HepG2 (cell line): ENCODE data around the gene ENDOG. TPM values are rescaled to one million over a fixed set of nuclear protein-coding genes. Genes with fewer than 3 reads are reported as not detected.

ENCODE experiments used
- FOSL1 ChIP-seq: sonication (generic); formaldehyde crosslinking; IDR thresholded peaks from 2 replicates; pipeline ENCODE4 v1.9.0; 2021; ENCODE audit warnings: missing genetic modification reagents, borderline replicate concordance
- HDAC2 ChIP-seq: sonication (generic); formaldehyde crosslinking; IDR thresholded peaks from 2 replicates; pipeline ENCODE4 v1.4.0; 2020; ENCODE audit warnings: missing genetic modification reagents
- MTA3 ChIP-seq: sonication (generic); formaldehyde crosslinking; IDR thresholded peaks from 2 replicates; pipeline ENCODE4 v1.4.0; 2020; ENCODE audit warnings: missing genetic modification reagents
- RARG ChIP-seq: sonication (generic); formaldehyde crosslinking; IDR thresholded peaks from 2 replicates; pipeline ENCODE4 v1.4.0; 2020; ENCODE audit warnings: low read depth, mild to moderate bottlenecking, missing genetic modification reagents
- SATB2 ChIP-seq: sonication (generic); formaldehyde crosslinking; IDR thresholded peaks from 2 replicates; pipeline ENCODE4 v1.5.0; 2020; ENCODE audit warnings: missing genetic modification reagents
- ZC3H13 ChIP-seq: sonication (generic); formaldehyde crosslinking; IDR thresholded peaks from 2 replicates; pipeline ENCODE4 v1.8.1; 2023; ENCODE audit warnings: mild to moderate bottlenecking, missing genetic modification reagents, moderate library complexity
- ZFP90 ChIP-seq: sonication (generic); formaldehyde crosslinking; IDR thresholded peaks from 2 replicates; pipeline ENCODE4 v1.8.0; 2022; ENCODE audit warnings: missing genetic modification reagents, mild to moderate bottlenecking, inconsistent platforms, borderline replicate concordance
- ZFYVE20 ChIP-seq: sonication (generic); formaldehyde crosslinking; IDR thresholded peaks from 2 replicates; pipeline ENCODE4 v1.8.0; 2023; ENCODE audit warnings: low read depth, mild to moderate bottlenecking, moderate library complexity, missing genetic modification reagents, borderline replicate concordance
- ZNF205 ChIP-seq: IDR thresholded peaks from 2 replicates; pipeline ENCODE4 v1.6.1; 2018; ENCODE audit warnings: missing biosample characterization, missing genetic modification reagents
- ZNF232 ChIP-seq: sonication (generic); formaldehyde crosslinking; IDR thresholded peaks from 2 replicates; pipeline ENCODE4 v1.4.0; 2020; ENCODE audit warnings: missing genetic modification reagents, borderline replicate concordance
- ZNF256 ChIP-seq: sonication (generic); formaldehyde crosslinking; conservative IDR thresholded peaks from 2 replicates; pipeline ENCODE4 v1.4.0; 2020; ENCODE audit warnings: missing genetic modification reagents
- ZNF263 ChIP-seq: sonication (generic); formaldehyde crosslinking; IDR thresholded peaks from 2 replicates; pipeline ENCODE4 v1.4.0; 2020; ENCODE audit warnings: missing genetic modification reagents
- ZNF264 ChIP-seq: sonication (generic); formaldehyde crosslinking; IDR thresholded peaks from 2 replicates; pipeline ENCODE4 v1.4.0; 2020; ENCODE audit warnings: missing genetic modification reagents
- ZNF343 ChIP-seq: sonication (generic); formaldehyde crosslinking; IDR thresholded peaks from 2 replicates; pipeline ENCODE4 v1.4.0; 2020; ENCODE audit warnings: mild to moderate bottlenecking, missing genetic modification reagents
- polyA plus RNA-seq, 8 experiments: library from polyadenylated mRNA; depleted of rRNA in 3 of 8; stranded (reverse) in 7 of 8; unstranded in 1 of 8; fragments of >200 nt; fragmentation: Illumina TruSeq in 4 of 8; extraction: Trizol in 4 of 8; gene quantifications; 2 replicates each; pipeline versions ENCODE4 v1.2.1 to v1.2.3, GENCODE V29; 2011 to 2016; ENCODE audit warnings: low read depth in 4 of 8, missing spikeins in 1 of 8, mixed read lengths in 1 of 8; ENCODE audit not compliant: insufficient read depth in 1 of 8
- total RNA-seq, 5 experiments: library from RNA; depleted of rRNA; stranded (reverse); fragments of >200 nt; fragmentation: Illumina TruSeq; extraction: Trizol; gene quantifications; 2 replicates each; pipeline ENCODE4 v1.2.3, GENCODE V29; 2016; ENCODE audit warnings: low read depth in 1 of 5
- TF ChIP-seq, protein P1 (sequence below): sonication (generic); formaldehyde crosslinking; IDR thresholded peaks from 2 replicates; pipeline ENCODE4 v1.4.0; 2020; ENCODE audit warnings: missing genetic modification reagents, borderline replicate concordance
- TF ChIP-seq, protein P2 (sequence below): sonication (generic); formaldehyde crosslinking; conservative IDR thresholded peaks from 2 replicates; pipeline ENCODE4 v1.8.0; 2022; ENCODE audit warnings: low read depth, missing genetic modification reagents
- TF ChIP-seq, protein P3 (sequence below): IDR thresholded peaks from 2 replicates; pipeline ENCODE4 v1.6.1; 2016; ENCODE audit warnings: missing biosample characterization, missing genetic modification reagents, low read depth
- TF ChIP-seq, protein P4 (sequence below), 2 experiments: sonication (generic) in 1 of 2; formaldehyde crosslinking in 1 of 2; IDR thresholded peaks; 2 replicates each; pipeline versions ENCODE4 v1.5.1 to v1.6.1; 2011 to 2020; ENCODE audit warnings: borderline replicate concordance in 1 of 2, low read depth in 1 of 2, low read length in 1 of 2, mild to moderate bottlenecking in 1 of 2, missing genetic modification reagents in 1 of 2, moderate library complexity in 1 of 2
- TF ChIP-seq, protein P5 (sequence below): sonication (generic); formaldehyde crosslinking; IDR thresholded peaks from 2 replicates; pipeline ENCODE4 v1.4.0; 2020; ENCODE audit warnings: mild to moderate bottlenecking, missing genetic modification reagents

ENDOG gene
- total and polyA plus RNA-seq, 2 of the 13 experiments (the other 11 are each of a cell fraction or from before 2014, with no cell fraction given) = 26.3 to 28.8 TPM

DNA sequence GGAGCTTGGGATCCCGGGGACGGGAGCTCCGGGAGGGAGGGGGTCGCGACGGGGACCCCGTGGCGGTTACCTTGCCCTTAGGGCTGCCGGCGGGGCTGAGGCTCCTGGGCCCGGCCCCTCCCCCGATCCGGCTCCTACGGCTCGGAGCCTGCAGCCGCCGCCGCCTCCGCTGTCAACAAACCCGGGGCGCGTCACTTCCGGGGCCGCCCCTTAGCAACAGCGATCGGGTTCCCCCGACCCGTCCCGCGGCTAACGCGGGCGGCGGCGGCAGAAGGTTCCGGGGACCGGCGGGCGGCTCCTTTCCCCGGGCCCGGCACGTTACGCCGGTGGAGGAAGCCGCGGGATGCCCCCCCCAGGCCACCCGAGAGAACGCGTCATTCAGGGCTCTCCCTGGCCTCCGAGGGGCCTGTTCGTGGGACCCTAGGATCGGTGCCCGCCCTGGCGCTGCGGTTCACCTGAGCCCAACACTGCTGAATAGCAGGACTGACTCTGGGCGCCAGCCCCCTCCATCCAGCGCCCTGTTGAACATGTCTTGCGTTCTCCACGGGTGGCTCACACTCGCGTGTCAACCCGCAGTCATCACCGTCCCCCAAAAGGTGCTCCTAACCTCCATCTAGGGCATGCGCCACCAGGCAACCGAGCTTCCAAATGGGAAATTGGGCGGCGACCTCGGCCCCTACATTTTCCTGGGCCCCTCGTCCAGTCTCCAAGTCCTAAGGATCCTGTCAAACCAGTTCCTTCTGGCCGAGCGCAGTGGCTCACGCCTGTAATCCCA is 46.4 kb upstream of the ENDOG start, which contains the start of gene ZER1 (continued):
- no peak for TF ChIP-seq ZFYVE20
- peak; percentile 17; the same call in 1 of the 2 replicates for TF ChIP-seq ZNF232
- no peak; the same call in 1 of the 2 replicates for TF ChIP-seq ZC3H13 (CRISPR knock-in tag)
- TF ChIP-seq, protein P1, sequence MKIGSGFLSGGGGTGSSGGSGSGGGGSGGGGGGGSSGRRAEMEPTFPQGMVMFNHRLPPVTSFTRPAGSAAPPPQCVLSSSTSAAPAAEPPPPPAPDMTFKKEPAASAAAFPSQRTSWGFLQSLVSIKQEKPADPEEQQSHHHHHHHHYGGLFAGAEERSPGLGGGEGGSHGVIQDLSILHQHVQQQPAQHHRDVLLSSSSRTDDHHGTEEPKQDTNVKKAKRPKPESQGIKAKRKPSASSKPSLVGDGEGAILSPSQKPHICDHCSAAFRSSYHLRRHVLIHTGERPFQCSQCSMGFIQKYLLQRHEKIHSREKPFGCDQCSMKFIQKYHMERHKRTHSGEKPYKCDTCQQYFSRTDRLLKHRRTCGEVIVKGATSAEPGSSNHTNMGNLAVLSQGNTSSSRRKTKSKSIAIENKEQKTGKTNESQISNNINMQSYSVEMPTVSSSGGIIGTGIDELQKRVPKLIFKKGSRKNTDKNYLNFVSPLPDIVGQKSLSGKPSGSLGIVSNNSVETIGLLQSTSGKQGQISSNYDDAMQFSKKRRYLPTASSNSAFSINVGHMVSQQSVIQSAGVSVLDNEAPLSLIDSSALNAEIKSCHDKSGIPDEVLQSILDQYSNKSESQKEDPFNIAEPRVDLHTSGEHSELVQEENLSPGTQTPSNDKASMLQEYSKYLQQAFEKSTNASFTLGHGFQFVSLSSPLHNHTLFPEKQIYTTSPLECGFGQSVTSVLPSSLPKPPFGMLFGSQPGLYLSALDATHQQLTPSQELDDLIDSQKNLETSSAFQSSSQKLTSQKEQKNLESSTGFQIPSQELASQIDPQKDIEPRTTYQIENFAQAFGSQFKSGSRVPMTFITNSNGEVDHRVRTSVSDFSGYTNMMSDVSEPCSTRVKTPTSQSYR (CRISPR knock-in tag) = peak; percentile 70
- no peak for TF ChIP-seq SATB2 (CRISPR knock-in tag)
- TF ChIP-seq MTA3 (CRISPR knock-in tag) = no peak
- TF ChIP-seq ZNF264 (CRISPR knock-in tag) = 0 out of 2 replicates have a peak, but pooled peaks have one; percentile 32
- TF ChIP-seq, protein P2, sequence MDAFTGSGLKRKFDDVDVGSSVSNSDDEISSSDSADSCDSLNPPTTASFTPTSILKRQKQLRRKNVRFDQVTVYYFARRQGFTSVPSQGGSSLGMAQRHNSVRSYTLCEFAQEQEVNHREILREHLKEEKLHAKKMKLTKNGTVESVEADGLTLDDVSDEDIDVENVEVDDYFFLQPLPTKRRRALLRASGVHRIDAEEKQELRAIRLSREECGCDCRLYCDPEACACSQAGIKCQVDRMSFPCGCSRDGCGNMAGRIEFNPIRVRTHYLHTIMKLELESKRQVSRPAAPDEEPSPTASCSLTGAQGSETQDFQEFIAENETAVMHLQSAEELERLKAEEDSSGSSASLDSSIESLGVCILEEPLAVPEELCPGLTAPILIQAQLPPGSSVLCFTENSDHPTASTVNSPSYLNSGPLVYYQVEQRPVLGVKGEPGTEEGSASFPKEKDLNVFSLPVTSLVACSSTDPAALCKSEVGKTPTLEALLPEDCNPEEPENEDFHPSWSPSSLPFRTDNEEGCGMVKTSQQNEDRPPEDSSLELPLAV (CRISPR knock-in tag) = no peak
- TF ChIP-seq, protein P3, sequence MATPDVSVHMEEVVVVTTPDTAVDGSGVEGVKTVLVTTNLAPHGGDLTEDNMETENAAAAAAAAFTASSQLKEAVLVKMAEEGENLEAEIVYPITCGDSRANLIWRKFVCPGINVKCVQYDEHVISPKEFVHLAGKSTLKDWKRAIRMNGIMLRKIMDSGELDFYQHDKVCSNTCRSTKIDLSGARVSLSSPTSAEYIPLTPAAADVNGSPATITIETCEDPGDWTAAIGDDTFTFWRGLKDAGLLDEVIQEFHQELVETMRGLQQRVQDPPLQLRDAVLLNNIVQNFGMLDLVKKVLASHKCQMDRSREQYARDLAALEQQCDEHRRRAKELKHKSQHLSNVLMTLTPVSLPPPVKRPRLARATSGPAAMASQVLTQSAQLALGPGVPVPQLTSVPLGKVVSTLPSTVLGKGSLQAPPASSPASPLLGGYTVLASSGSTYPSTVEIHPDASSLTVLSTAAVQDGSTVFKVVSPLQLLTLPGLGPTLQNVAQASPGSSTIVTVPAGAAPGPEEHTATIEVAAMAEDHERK (CRISPR knock-in tag) = peak; percentile 69
- TF ChIP-seq ZNF256 (CRISPR knock-in tag) = no peak
- TF ChIP-seq, protein P4, sequence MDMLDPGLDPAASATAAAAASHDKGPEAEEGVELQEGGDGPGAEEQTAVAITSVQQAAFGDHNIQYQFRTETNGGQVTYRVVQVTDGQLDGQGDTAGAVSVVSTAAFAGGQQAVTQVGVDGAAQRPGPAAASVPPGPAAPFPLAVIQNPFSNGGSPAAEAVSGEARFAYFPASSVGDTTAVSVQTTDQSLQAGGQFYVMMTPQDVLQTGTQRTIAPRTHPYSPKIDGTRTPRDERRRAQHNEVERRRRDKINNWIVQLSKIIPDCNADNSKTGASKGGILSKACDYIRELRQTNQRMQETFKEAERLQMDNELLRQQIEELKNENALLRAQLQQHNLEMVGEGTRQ (IDR thresholded peaks at IDR 0.05; ENCODE audit: low read depth, low read length) = no peak
- TF ChIP-seq, protein P4 (CRISPR knock-in tag; IDR thresholded peaks at IDR 0.05; ENCODE audit: borderline replicate concordance) = no peak
- TF ChIP-seq ZNF343 = no peak
- no peak for TF ChIP-seq RARG
- TF ChIP-seq FOSL1 (CRISPR knock-in tag) = no peak
- peak; percentile 85 for TF ChIP-seq ZFP90 (CRISPR knock-in tag)
- TF ChIP-seq, protein P5, sequence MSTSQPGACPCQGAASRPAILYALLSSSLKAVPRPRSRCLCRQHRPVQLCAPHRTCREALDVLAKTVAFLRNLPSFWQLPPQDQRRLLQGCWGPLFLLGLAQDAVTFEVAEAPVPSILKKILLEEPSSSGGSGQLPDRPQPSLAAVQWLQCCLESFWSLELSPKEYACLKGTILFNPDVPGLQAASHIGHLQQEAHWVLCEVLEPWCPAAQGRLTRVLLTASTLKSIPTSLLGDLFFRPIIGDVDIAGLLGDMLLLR = peak; percentile 61; the same call in 1 of the 2 replicates
- TF ChIP-seq ZNF263 (CRISPR knock-in tag) = no peak
- TF ChIP-seq HDAC2 (CRISPR knock-in tag) = peak; percentile 83
- TF ChIP-seq ZNF205 (CRISPR knock-in tag) = peak; percentile 83
